WTC11 (cell line): Measurements from ENCODE around the gene UHRF1. TPM values are rescaled to one million over a fixed set of nuclear protein-coding genes. Genes with fewer than 3 reads are reported as not detected.
A peak's percentile ranks its signal among the peaks of the same experiment; 100 is the strongest.

Source experiments
- AFF4 ChIP-seq: sonication (generic); formaldehyde crosslinking; IDR thresholded peaks from 2 replicates; pipeline ENCODE4 v1.8.1; 2023; ENCODE audit warnings: mild to moderate bottlenecking, missing genetic modification reagents, borderline replicate concordance
- ATF1 ChIP-seq: sonication (generic); formaldehyde crosslinking; IDR thresholded peaks from 2 replicates; pipeline ENCODE4 v1.8.1; 2023; ENCODE audit warnings: mild to moderate bottlenecking, moderate library complexity, missing genetic modification reagents
- ATF6 ChIP-seq: sonication (generic); formaldehyde crosslinking; IDR thresholded peaks from 2 replicates; pipeline ENCODE4 v1.8.1; 2023; ENCODE audit warnings: mild to moderate bottlenecking, missing genetic modification reagents
- CREM ChIP-seq: sonication (generic); formaldehyde crosslinking; IDR thresholded peaks from 2 replicates; pipeline ENCODE4 v1.8.1; 2022; ENCODE audit warnings: mild to moderate bottlenecking, missing genetic modification reagents, moderate library complexity
- E2F1 ChIP-seq: sonication (generic); formaldehyde crosslinking; IDR thresholded peaks from 2 replicates; pipeline ENCODE4 v1.8.0; 2022; ENCODE audit warnings: mild to moderate bottlenecking, missing genetic modification reagents
- E2F5 ChIP-seq: sonication (generic); formaldehyde crosslinking; IDR thresholded peaks from 2 replicates; pipeline ENCODE4 v1.8.1; 2022; ENCODE audit warnings: mild to moderate bottlenecking, moderate library complexity, missing genetic modification reagents
- FOXJ3 ChIP-seq: sonication (generic); formaldehyde crosslinking; IDR thresholded peaks from 2 replicates; pipeline ENCODE4 v1.9.0; 2021; ENCODE audit warnings: missing genetic modification reagents, mild to moderate bottlenecking, borderline replicate concordance
- FOXP1 ChIP-seq: sonication (generic); formaldehyde crosslinking; IDR thresholded peaks from 2 replicates; pipeline ENCODE4 v1.8.0; 2022; ENCODE audit warnings: missing genetic modification reagents, mild to moderate bottlenecking, moderate library complexity, borderline replicate concordance
- FOXP4 ChIP-seq: sonication (generic); formaldehyde crosslinking; IDR thresholded peaks from 2 replicates; pipeline ENCODE4 v1.8.0; 2022; ENCODE audit warnings: mild to moderate bottlenecking, missing genetic modification reagents
- HMGXB4 ChIP-seq: sonication (generic); formaldehyde crosslinking; IDR thresholded peaks from 2 replicates; pipeline ENCODE4 v1.8.1; 2023; ENCODE audit warnings: mild to moderate bottlenecking, moderate library complexity, missing genetic modification reagents
- IRF1 ChIP-seq: sonication (generic); formaldehyde crosslinking; IDR thresholded peaks from 2 replicates; pipeline ENCODE4 v1.8.0; 2023; ENCODE audit warnings: missing genetic modification reagents
- JUN ChIP-seq: sonication (generic); formaldehyde crosslinking; IDR thresholded peaks from 2 replicates; pipeline ENCODE4 v1.8.0; 2023; ENCODE audit warnings: mild to moderate bottlenecking, missing genetic modification reagents
- MAX ChIP-seq: sonication (generic); formaldehyde crosslinking; IDR thresholded peaks from 2 replicates; pipeline ENCODE4 v1.8.0; 2022; ENCODE audit warnings: mild to moderate bottlenecking, missing genetic modification reagents
- PRRX2 ChIP-seq: fragments of 250-450 bp; sonication (Bioruptor Pico); IDR thresholded peaks from 2 replicates; pipeline ENCODE4 v1.8.0; 2021; ENCODE audit warnings: mild to moderate bottlenecking
- SMAD3 ChIP-seq: sonication (generic); formaldehyde crosslinking; IDR thresholded peaks from 2 replicates; pipeline ENCODE4 v1.8.0; 2022; ENCODE audit warnings: missing genetic modification reagents, mild to moderate bottlenecking, borderline replicate concordance
- SMAD4 ChIP-seq: sonication (generic); formaldehyde crosslinking; IDR thresholded peaks from 2 replicates; pipeline ENCODE4 v1.8.0; 2022; ENCODE audit warnings: mild to moderate bottlenecking, missing genetic modification reagents
- SOX15 ChIP-seq: fragments of 250-450 bp; sonication (Bioruptor Pico); IDR thresholded peaks from 2 replicates; pipeline ENCODE4 v1.9.0; 2021; ENCODE audit warnings: mild to moderate bottlenecking
- ZNF121 ChIP-seq: sonication (generic); formaldehyde crosslinking; IDR thresholded peaks from 2 replicates; pipeline ENCODE4 v1.8.0; 2023; ENCODE audit warnings: missing genetic modification reagents
- ZNF263 ChIP-seq: sonication (generic); formaldehyde crosslinking; IDR thresholded peaks from 2 replicates; pipeline ENCODE4 v1.8.1; 2022; ENCODE audit warnings: low read depth, mild to moderate bottlenecking, moderate library complexity, missing genetic modification reagents
- ZNF512 ChIP-seq: sonication (generic); formaldehyde crosslinking; IDR thresholded peaks from 2 replicates; pipeline ENCODE4 v1.8.1; 2022; ENCODE audit warnings: missing genetic modification reagents, borderline replicate concordance
- total RNA-seq: library from RNA; stranded (reverse); gene quantifications from 3 replicates; pipeline ENCODE4 v1.2.3, GENCODE V29; 2021

Gene UHRF1
- total RNA-seq, 1 experiment from 2014 or later: 42.5 TPM

GRCh38 chr19:4909156-4909896, at the start of gene UHRF1 (continued):
- 0 out of 2 replicates have a peak, but pooled peaks have one; percentile 76 for TF ChIP-seq FOXP4
- peak; percentile 70; the same call in 1 of the 2 replicates for TF ChIP-seq IRF1 (CRISPR knock-in tag)
- TF ChIP-seq AFF4: no peak
- TF ChIP-seq FOXJ3 (CRISPR knock-in tag): no peak
- TF ChIP-seq E2F1 (CRISPR knock-in tag): peak; percentile 64; the same call in 1 of the 2 replicates
- TF ChIP-seq ATF6 (CRISPR knock-in tag): no peak
- TF ChIP-seq ATF1 (CRISPR knock-in tag): no peak
- TF ChIP-seq SOX15 (CRISPR knock-in tag): no peak
- peak; percentile 51; the same call in 1 of the 2 replicates for TF ChIP-seq MAX (CRISPR knock-in tag)
- TF ChIP-seq FOXP1: no peak
- peak; percentile 79; the same call in 1 of the 2 replicates for TF ChIP-seq E2F5 (CRISPR knock-in tag)
- no peak for TF ChIP-seq ZNF512
- TF ChIP-seq SMAD3 (CRISPR knock-in tag): no peak
- TF ChIP-seq ZNF263 (CRISPR knock-in tag): peak; percentile 52
- peak; percentile 34; the same call in 1 of the 2 replicates for TF ChIP-seq HMGXB4 (CRISPR knock-in tag)
- TF ChIP-seq CREM (CRISPR knock-in tag): peak; percentile 31; the same call in 1 of the 2 replicates
- TF ChIP-seq ZNF121 (CRISPR knock-in tag): no peak
- no peak for TF ChIP-seq PRRX2 (CRISPR knock-in tag)
- TF ChIP-seq SMAD4 (CRISPR knock-in tag): no peak
- TF ChIP-seq JUN (CRISPR knock-in tag): peak; percentile 24; the same call in 1 of the 2 replicates
